Upper lobe of left lung (tissue), 6 donors: ENCODE data around the gene AP3D1. TPM values are rescaled to one million over a fixed set of nuclear protein-coding genes. Genes with fewer than 3 reads are reported as not detected.

Source experiments
- ATAC-seq, 2 donors: fragments of 200-7000 bp; cut with Tn5 transposase; one replicate each; pipeline ENCODE4 v1.9.1; 2022; ENCODE audit warnings: mild to moderate bottlenecking in 2 of 2, moderate library complexity in 2 of 2; ENCODE audit not compliant: low FRiP score in 2 of 2
- DNase-seq, 2 donors: peaks; one replicate each; pipeline ENCODE4 v3.0.0-alpha.2; 2019 to 2020
- H3K27ac ChIP-seq, 4 donors: fragments of 200-600 bp; sonication (generic); one replicate each; pipeline ENCODE4 v1.5.1; 2016 to 2019
- H3K27me3 ChIP-seq, 4 donors: fragments of 200-600 bp; sonication (generic); one replicate each; pipeline ENCODE4 v1.5.1; 2017 to 2019
- H3K36me3 ChIP-seq, 4 donors: fragments of 200-600 bp; sonication (generic); one replicate each; pipeline ENCODE4 v1.5.1; 2016 to 2019
- H3K4me1 ChIP-seq, 4 donors: fragments of 200-600 bp; sonication (generic); one replicate each; pipeline ENCODE4 v1.5.1; 2018 to 2019
- H3K4me3 ChIP-seq, 4 donors: fragments of 200-600 bp; sonication (generic); one replicate each; pipeline ENCODE4 v1.5.1; 2017 to 2019; ENCODE audit warnings: mild to moderate bottlenecking in 2 of 4, moderate library complexity in 1 of 4
- H3K9me3 ChIP-seq, 4 donors: fragments of 200-600 bp; sonication (generic); one replicate each; pipeline ENCODE4 v1.5.1; 2018 to 2019
- CTCF ChIP-seq, 6 experiments: fragments of 450-650 bp in 4 of 6; fragments of 200-600 bp in 2 of 6; sonication (generic) in 2 of 6; IDR thresholded peaks; one replicate each; pipeline ENCODE4 v1.5.1; 2016 to 2019; ENCODE audit warnings: antibody characterized with exemption in 6 of 6
- EP300 ChIP-seq, 4 donors: sonication (generic); formaldehyde crosslinking; IDR thresholded peaks; one replicate each; pipeline ENCODE4 v1.5.1; 2017; ENCODE audit warnings: antibody characterized with exemption in 4 of 4, control low read depth in 2 of 4
- POLR2A ChIP-seq, 4 donors: fragments of 450-650 bp; IDR thresholded peaks; one replicate each; pipeline ENCODE4 v1.5.1; 2016 to 2017; ENCODE audit warnings: antibody characterized with exemption in 4 of 4, mild to moderate bottlenecking in 2 of 4
- POLR2AphosphoS5 ChIP-seq, 2 donors: sonication (generic); formaldehyde crosslinking; IDR thresholded peaks; one replicate each; pipeline ENCODE4 v1.5.1; 2017; ENCODE audit warnings: antibody characterized with exemption in 2 of 2
- WGBS, 2 donors: methylation state at CpG; one replicate each; pipeline ENCODE4 v1.1.5; 2017 to 2018; 5-methylcytosine and 5-hydroxymethylcytosine counted together
- total RNA-seq, 6 donors: library from RNA; depleted of rRNA in 4 of 6; stranded (reverse); fragments of >200 nt in 4 of 6; gene quantifications; one replicate each; pipeline versions ENCODE4 v1.1.0 to v1.2.1, GENCODE V29; 2016 to 2021
- donor health status: DM: no; HTN: no; CAD: no; lungs with moderate emphysema.
- donor health status: DM: no; HTN: yes; CAD: no; lungs with severe emphysema.

The AP3D1 gene
- total RNA-seq, 6 donors from 2014 or later = 73.5 to 180 (median 115) TPM

GRCh38 chr19:2168619-2169424, 17.5 kb upstream of the AP3D1 start:
- H3K4me1 ChIP-seq = peaks cover 67 to 87% (median 71%) of the 10 kb centered on the region in 4 donors
- peak; percentile 92 to 96 for ATAC-seq
- H3K9me3 ChIP-seq = no peaks in the 10 kb centered on the region
- TF ChIP-seq EP300 (IDR thresholded peaks at IDR 0.05) (peak in 3 of 4 donors; percentile 86 to 95 (median 87)), POLR2AphosphoS5 (IDR thresholded peaks at IDR 0.05) (peak; percentile 91 to 97), POLR2A (IDR thresholded peaks at IDR 0.05) (peak in 2 of 4 donors; percentile 32 to 76), CTCF (IDR thresholded peaks at IDR 0.05) (peak in 3 of 6 experiments; percentile 3 to 52 (median 7))
- WGBS, 2 donors = 4 to 5% methylated on average over 17 to 24 of the region's 24 CpGs
- H3K27ac ChIP-seq = peak overlapping the region; percentile 90 to 99 (median 96)
- H3K4me3 ChIP-seq = peak overlapping the region in 2 of 4 donors; percentile 11 to 24
- peaks cover 0 to 7% (median 0%) of the 10 kb centered on the region in 4 donors for H3K36me3 ChIP-seq
- DNase-seq = peak; percentile 98 to 99
- H3K27me3 ChIP-seq = no peaks in the 10 kb centered on the region

GRCh38 chr19:2167896-2168618, 16.7 kb upstream of the AP3D1 start:
- Histone ChIP-seq H3K4me3 (peak overlapping the region in 2 of 4 donors; percentile 11 to 22), H3K27me3 (no peaks in the 10 kb centered on the region), H3K27ac (peak overlapping the region; percentile 90 to 99 (median 96)), H3K9me3 (no peaks in the 10 kb centered on the region), H3K36me3 (peaks cover 0 to under 1% (median 0%) of the 10 kb centered on the region in 4 donors), H3K4me1 (peaks cover 71 to 90% (median 74%) of the 10 kb centered on the region in 4 donors)
- 20 to 28% methylated on average over 14 to 16 of the region's 16 CpGs for WGBS, 2 donors
- peak in 1 of 2 donors; percentile 92 for DNase-seq
- TF ChIP-seq CTCF (IDR thresholded peaks at IDR 0.05) = peak in 1 of 6 experiments; percentile 7
- TF ChIP-seq POLR2A (IDR thresholded peaks at IDR 0.05) = no peak
- peak in 2 of 4 donors; percentile 87 to 99 for TF ChIP-seq EP300 (IDR thresholded peaks at IDR 0.05)
- TF ChIP-seq POLR2AphosphoS5 (IDR thresholded peaks at IDR 0.05) = peak; percentile 81 to 83
- ATAC-seq = peak; percentile 48 to 69

- Histone ChIP-seq H3K9me3 (no peaks in the 10 kb centered on the region), H3K4me3 (peak overlapping the region in 1 of 4 donors; percentile 18), H3K4me1 (peaks cover 66 to 87% (median 75%) of the 10 kb centered on the region in 4 donors), H3K27ac (peak overlapping the region; percentile 90 to 99 (median 96)), H3K27me3 (no peaks in the 10 kb centered on the region), H3K36me3 (no peaks in the 10 kb centered on the region)
- DNase-seq (peak; percentile 91 to 94), ATAC-seq (peak; percentile 35 to 73)
- TF ChIP-seq POLR2A (IDR thresholded peaks at IDR 0.05) (peak in 1 of 4 donors; percentile 61), CTCF (IDR thresholded peaks at IDR 0.05) (no peak), POLR2AphosphoS5 (IDR thresholded peaks at IDR 0.05) (peak; percentile 69 to 95), EP300 (IDR thresholded peaks at IDR 0.05) (peak in 1 of 4 donors; percentile 16)
- WGBS, 2 donors = 42 to 47% methylated on average over 25 to 35 of the region's 35 CpGs
Observed at GRCh38 chr19:2166741-2167738, 15.7 kb upstream of the AP3D1 start.
